Measurements from ENCODE around the gene GUCY1A2.

Gene GUCY1A2

GRCh38 chr11:106998916-106999188 lies 19.4 kb downstream of the GUCY1A2 start:
- no peak for DNase-seq

DNA sequence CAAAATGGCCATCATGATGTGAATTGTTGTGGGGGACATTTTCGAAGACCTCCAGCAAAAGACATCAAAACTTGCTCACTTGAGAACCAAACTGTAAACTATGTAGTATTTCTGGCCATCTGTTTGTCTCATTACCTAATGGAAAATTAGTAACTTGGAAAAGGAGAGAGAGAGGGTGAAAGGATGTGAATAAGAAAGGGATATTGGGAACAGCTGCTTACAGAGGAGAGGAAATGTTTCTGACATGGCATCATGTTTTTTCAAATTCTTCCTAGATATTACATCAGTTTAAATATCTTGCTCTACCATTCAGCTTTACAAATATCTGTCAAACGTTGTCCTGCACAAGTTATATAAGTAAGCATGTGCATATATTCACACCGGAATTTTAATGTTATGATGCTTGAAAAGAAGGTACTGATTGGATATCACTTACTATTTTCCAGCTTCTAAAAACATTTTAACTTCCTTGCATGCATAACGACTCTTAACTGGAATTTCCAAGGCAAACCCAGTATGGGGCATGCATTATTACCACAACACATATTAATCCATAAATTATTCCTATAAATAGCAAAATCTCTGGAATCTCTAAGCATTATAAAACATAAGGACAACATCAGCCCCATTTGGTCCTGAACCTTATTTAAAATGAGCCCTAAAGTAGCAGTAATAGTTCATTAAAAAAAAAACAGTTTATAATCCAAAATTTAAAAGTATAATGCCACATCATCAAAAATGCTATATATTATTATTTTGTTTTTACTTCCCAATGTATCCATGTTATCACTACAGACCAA lies 20.0 kb downstream of the GUCY1A2 start:
- DNase-seq: no peak

GRCh38 chr11:106997227-106997626 lies 21.0 kb downstream of the GUCY1A2 start:
- peak in 4 of 58 donors; percentile 1 to 22 (median 9) for DNase-seq

GRCh38 chr11:106996691-106997090 lies 21.6 kb downstream of the GUCY1A2 start:
- no peak for DNase-seq

- peak in 45 of 58 donors; percentile 3 to 78 (median 34) for DNase-seq
Measured at GRCh38 chr11:106990331-106990730, 27.9 kb downstream of the GUCY1A2 start.

DNA sequence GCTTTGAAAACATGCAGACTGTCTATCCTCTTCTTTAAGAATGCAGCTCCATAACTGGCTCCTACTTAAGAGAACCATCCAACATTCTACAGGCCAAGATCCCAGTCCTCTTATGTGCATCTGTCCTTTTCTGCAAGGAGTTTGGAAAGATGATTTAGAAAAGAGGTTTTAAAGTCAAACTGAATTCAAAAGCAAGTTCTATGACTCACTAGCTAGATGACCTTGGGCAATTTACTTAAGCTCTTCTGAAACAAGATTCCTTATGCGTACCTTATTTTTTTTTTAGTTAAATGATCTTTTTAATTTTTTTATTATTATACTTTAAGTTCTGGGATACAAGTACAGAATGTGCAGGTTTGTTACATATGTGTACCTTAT lies 29.2 kb downstream of the GUCY1A2 start:
- no peak for DNase-seq

GRCh38 chr11:106988151-106989077 lies 29.9 kb downstream of the GUCY1A2 start:
- DNase-seq: peak in 1 of 58 donors; percentile 25

GRCh38 chr11:106986673-106987072 lies 31.6 kb downstream of the GUCY1A2 start:
- no peak for DNase-seq

- peak in 1 of 58 donors; percentile 8 for DNase-seq
Measured at GRCh38 chr11:106986261-106986660, 32.0 kb downstream of the GUCY1A2 start.

DNA sequence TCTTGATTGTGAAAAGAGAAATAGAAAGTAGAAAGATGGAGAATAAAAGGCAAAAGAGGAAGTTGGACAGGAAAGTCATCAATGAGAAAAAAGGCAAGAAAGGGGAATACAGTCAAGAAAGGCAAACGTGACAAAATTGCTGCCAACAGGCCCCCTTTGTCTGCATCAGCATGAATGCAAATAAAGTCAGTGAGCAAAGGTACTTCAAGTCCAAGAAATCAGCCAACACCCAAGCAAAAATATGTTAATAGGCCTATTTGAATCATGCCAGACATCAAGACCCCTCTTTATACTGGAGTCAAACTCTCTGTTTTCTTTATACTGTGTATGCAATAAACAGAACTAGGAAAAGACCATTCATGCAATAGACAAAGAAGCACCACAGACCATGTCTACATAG lies 34.3 kb downstream of the GUCY1A2 start:
- DNase-seq: no peak

GRCh38 chr11:106983261-106983660 lies 35.0 kb downstream of the GUCY1A2 start:
- DNase-seq: peak in 4 of 58 donors; percentile 8 to 23 (median 14)

- peak in 1 of 58 donors; percentile 6 for DNase-seq
Measured at GRCh38 chr11:106974831-106975230, 43.4 kb downstream of the GUCY1A2 start.

DNA sequence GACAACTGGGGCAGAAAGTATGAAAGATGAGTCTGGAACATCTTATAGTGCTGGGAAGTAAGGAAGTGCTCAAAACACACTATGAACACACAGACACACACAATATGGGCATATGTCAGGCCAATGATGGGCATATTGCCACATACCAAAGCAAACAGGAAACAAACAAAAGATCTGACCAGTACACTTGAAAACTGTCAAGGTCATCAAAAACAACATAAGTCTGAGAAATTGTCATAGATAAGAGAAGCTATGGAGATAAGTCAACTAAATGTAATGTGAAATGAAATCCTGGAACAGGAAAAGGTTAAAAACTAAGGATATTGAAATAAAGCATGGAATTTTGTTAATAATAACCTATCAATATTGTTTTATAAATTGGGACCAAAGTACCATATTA lies 46.4 kb downstream of the GUCY1A2 start:
- no peak for DNase-seq

GRCh38 chr11:106969644-106970355 lies 48.5 kb downstream of the GUCY1A2 start:
- DNase-seq: no peak

DNA sequence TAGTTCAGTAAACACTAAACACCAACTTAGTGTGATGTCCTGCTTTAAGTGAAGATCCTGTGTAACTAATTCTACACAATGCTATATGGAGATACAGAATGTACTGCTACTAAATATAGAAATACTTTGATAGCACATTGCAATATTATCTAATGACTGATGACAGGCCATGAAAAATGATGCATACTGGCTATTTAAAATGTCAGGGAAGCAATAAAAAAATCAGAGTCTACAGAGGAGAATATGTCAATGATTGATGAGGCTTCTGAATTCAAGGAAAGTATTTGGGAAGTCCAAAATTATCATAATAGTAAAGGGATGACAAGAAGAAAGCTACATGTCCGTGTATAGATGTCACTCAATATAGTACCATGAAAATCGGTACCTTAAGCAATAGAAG lies 55.3 kb downstream of the GUCY1A2 start:
- no peak for DNase-seq

DNA sequence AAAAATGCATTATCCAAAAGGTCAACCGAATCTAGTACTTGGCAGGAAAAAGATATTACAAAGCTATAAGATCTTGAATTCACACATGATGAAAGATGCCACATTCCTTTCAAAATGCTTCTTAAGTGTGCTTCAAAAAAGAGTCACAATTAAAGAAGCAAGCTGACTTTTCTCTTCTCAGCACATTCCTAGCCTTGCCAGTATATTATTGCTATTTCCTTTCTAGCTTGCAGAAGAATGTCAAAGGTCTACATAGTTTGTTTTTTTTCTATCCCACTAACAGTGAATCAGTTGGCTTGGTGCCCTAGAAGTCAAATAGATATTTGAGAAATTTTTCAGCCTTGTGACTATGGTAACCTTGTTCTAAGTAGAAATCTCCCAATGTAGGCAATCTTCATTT lies 56.8 kb downstream of the GUCY1A2 start:
- no peak for DNase-seq

GRCh38 chr11:106961048-106961447 lies 57.2 kb downstream of the GUCY1A2 start:
- DNase-seq: no peak

- no peak for DNase-seq
Measured at GRCh38 chr11:106959800-106960199, 58.5 kb downstream of the GUCY1A2 start.

- no peak for DNase-seq
Measured at GRCh38 chr11:106959386-106959785, 58.9 kb downstream of the GUCY1A2 start.

- DNase-seq: no peak
Measured at GRCh38 chr11:106958517-106959248, 59.6 kb downstream of the GUCY1A2 start.

- no peak for DNase-seq
Measured at GRCh38 chr11:106957030-106957482, 61.2 kb downstream of the GUCY1A2 start.
